ENCODE results near the gene TMEM132D. TPM values are rescaled to one million over a fixed set of nuclear protein-coding genes. Genes with fewer than 3 reads are reported as not detected.
A peak's percentile ranks its signal among the peaks of the same experiment; 100 is the strongest.

The TMEM132D gene
- total and polyA plus RNA-seq, 8 donors = 0.26 to 2.5 (median 0.88) TPM; not detected in 1

- TF ChIP-seq, protein P1, sequence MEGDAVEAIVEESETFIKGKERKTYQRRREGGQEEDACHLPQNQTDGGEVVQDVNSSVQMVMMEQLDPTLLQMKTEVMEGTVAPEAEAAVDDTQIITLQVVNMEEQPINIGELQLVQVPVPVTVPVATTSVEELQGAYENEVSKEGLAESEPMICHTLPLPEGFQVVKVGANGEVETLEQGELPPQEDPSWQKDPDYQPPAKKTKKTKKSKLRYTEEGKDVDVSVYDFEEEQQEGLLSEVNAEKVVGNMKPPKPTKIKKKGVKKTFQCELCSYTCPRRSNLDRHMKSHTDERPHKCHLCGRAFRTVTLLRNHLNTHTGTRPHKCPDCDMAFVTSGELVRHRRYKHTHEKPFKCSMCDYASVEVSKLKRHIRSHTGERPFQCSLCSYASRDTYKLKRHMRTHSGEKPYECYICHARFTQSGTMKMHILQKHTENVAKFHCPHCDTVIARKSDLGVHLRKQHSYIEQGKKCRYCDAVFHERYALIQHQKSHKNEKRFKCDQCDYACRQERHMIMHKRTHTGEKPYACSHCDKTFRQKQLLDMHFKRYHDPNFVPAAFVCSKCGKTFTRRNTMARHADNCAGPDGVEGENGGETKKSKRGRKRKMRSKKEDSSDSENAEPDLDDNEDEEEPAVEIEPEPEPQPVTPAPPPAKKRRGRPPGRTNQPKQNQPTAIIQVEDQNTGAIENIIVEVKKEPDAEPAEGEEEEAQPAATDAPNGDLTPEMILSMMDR (IDR thresholded peaks at IDR 0.05) = no peak
- intact Hi-C loops (cut with DNase I) = no loop called here
- Histone ChIP-seq H3K27ac (no peak overlapping the region), H3K27me3 (no peaks in the 10 kb centered on the region), H3K36me3 (no peaks in the 10 kb centered on the region), H3K4me3 (no peak overlapping the region), H3K9me3 (no peaks in the 10 kb centered on the region), H3K4me1 (no peaks in the 10 kb centered on the region)
- DNase-seq (no peak), ATAC-seq (no peak)
These were observed 830.5 kb downstream of the TMEM132D start for GRCh38 chr12:129073157-129073915.

DNA sequence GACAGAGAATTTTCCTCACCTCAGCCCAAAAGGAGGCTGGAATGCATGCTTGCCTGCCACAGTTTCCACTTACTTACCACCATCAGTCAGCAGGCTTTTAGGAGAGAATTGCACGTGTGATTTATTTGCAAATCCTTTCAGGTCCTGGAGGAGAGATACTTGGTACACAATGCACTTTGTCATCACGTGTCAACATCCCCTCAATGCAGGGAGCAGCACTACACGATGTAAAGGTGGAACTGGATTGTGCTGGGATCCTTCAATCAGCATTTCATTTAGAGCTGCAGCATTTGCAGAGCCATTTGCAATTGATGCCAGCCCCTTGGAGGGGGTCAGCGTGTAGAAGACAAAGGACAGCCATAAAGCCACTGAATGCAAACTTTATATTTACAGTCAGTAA is 832.5 kb downstream of the TMEM132D start:
- DNase-seq (no peak), ATAC-seq (no peak)
- H3K27me3 ChIP-seq = peaks cover 0 to 3% of the 10 kb centered on the region in 2 donors
- H3K9me3 ChIP-seq = no peaks in the 10 kb centered on the region
- intact Hi-C loops (cut with DNase I) = no loop called here
- H3K4me1 ChIP-seq = no peaks in the 10 kb centered on the region
- no peak overlapping the region for H3K4me3 ChIP-seq
- TF ChIP-seq, protein P1 (IDR thresholded peaks at IDR 0.05) = no peak
- no peaks in the 10 kb centered on the region for H3K36me3 ChIP-seq
- H3K27ac ChIP-seq = no peak overlapping the region

GRCh38 chr12:129069886-129070285 is 833.9 kb downstream of the TMEM132D start:
- H3K4me3 ChIP-seq = no peak overlapping the region
- no peaks in the 10 kb centered on the region for H3K9me3 ChIP-seq
- no peak for DNase-seq
- no peaks in the 10 kb centered on the region for H3K36me3 ChIP-seq
- TF ChIP-seq, protein P1 (IDR thresholded peaks at IDR 0.05) = no peak
- H3K4me1 ChIP-seq = no peaks in the 10 kb centered on the region
- intact Hi-C loops (cut with DNase I) = no loop called here
- no peak for ATAC-seq
- peaks cover 0 to 3% of the 10 kb centered on the region in 2 donors for H3K27me3 ChIP-seq
- H3K27ac ChIP-seq = no peak overlapping the region

- TF ChIP-seq, protein P1 (IDR thresholded peaks at IDR 0.05) = no peak
- Histone ChIP-seq H3K4me3 (no peak overlapping the region), H3K4me1 (no peaks in the 10 kb centered on the region), H3K36me3 (no peaks in the 10 kb centered on the region), H3K27ac (no peak overlapping the region), H3K9me3 (no peaks in the 10 kb centered on the region), H3K27me3 (peaks cover 0 to 3% of the 10 kb centered on the region in 2 donors)
- ATAC-seq (no peak), DNase-seq (no peak)
- intact Hi-C loops (cut with DNase I) = no loop called here
These were observed 835.1 kb downstream of the TMEM132D start for GRCh38 chr12:129068684-129069083.

- no peaks in the 10 kb centered on the region for H3K4me1 ChIP-seq
- H3K9me3 ChIP-seq = no peaks in the 10 kb centered on the region
- ATAC-seq = peak; percentile 71
These were observed 836.3 kb downstream of the TMEM132D start for GRCh38 chr12:129067491-129067890.

More at GRCh38 chr12:129067491-129067890, 836.3 kb downstream of the TMEM132D start:
- intact Hi-C loops (cut with DNase I) = no loop called here
- DNase-seq = no peak
- Histone ChIP-seq H3K4me3 (no peak overlapping the region), H3K27me3 (peaks cover 0 to 3% of the 10 kb centered on the region in 2 donors), H3K27ac (no peak overlapping the region), H3K36me3 (no peaks in the 10 kb centered on the region)
- TF ChIP-seq, protein P1 (IDR thresholded peaks at IDR 0.05) = no peak
